ENCODE measurements around the gene GIT1. TPM values are rescaled to one million over a fixed set of nuclear protein-coding genes. Genes with fewer than 3 reads are reported as not detected.
A peak's percentile ranks its signal among the peaks of the same experiment; 100 is the strongest.

GIT1 gene
- total and polyA plus RNA-seq, 2 donors (not counting 3 experiments of a cell fraction or from before 2014, with no cell fraction given) = 75.5 to 92.5 TPM

DNA sequence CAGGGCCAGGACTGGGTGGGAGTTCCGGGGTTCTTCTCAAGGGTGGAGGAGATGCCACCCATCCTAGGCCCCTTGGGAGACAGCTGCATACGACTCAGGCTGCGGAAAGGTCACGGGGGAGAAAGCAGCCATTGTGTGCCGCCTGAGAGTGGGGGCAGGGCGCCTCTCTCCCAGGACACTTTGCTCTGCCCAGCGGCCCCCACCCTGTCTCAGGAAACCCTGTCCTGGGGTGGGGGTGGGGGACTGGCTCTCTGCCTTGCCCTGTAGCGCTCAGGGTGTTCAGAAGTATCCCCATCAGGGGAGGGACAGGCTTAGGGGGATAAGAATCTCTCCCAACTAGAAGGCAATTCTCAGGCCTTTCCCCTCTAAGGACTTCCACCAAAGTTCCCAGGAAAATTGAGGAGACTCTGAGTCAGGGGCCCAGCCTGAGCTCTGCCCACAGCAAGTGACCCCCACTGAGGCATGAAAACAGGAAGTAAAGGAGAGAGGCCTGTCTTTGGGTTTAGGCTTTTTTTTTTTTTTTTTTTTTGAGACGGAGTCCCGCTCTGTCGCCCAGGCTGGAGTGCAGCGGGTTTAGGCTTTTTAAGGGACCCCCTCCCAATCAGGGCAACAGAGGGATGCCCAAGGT is 4.9 kb downstream of the GIT1 start:
- POLR2A ChIA-PET = no interaction called here
- intact Hi-C loops (cut with micrococcal nuclease) = loop anchor here (5.0 kb wide), 1 partner anchor 192 kb away; the partner anchor contains the start of gene TAOK1

More for the DNA sequence above, 4.9 kb downstream of the GIT1 start:
- no peaks in the 10 kb centered on the region for H3K27me3 ChIP-seq (ENCODE audit: control insufficient read depth in 2 of 2, insufficient read depth in 2 of 2, low read length in 2 of 2)
- no peaks in the 10 kb centered on the region for H3K9me3 ChIP-seq (replicated peaks; ENCODE audit: control insufficient read depth, insufficient read depth, low read length)
- peaks cover 73% of the 10 kb centered on the region for H3K79me2 ChIP-seq (ENCODE audit: control insufficient read depth, insufficient read depth, low read length)
- FAIRE-seq (peak; percentile 76), DNase-seq (ENCODE audit: low read depth, low spot score) (no peak)
- BruUV-seq (replicated peaks) = TSS peak; percentile 16
- H3K4me3 ChIP-seq (replicated peaks in 1 of 3; ENCODE audit: insufficient read depth in 1 of 3, low read depth in 1 of 3, low read length in 3 of 3) = peak overlapping the region in 1 of 3 experiments; percentile 15
- H3K4me2 ChIP-seq (ENCODE audit: insufficient read depth, low read length) = peak overlapping the region; percentile 86
- peak overlapping the region; percentile 72 for H3K9ac ChIP-seq (replicated peaks; ENCODE audit: extremely low read depth, insufficient read depth, low read length)
- dilution Hi-C loops (cut with MboI; ENCODE audit: extremely low pct_ligation_motif_present, low sequenced_read_pairs) = no loop called here
- peaks cover 8 to 23% of the 10 kb centered on the region in 2 experiments for H3K36me3 ChIP-seq (ENCODE audit: control insufficient read depth in 2 of 2, extremely low read depth in 1 of 2, insufficient read depth in 2 of 2, low read length in 2 of 2)
- peak overlapping the region; percentile 96 for H3K27ac ChIP-seq (ENCODE audit: insufficient read depth, low read depth, low read length)
- CTCF ChIA-PET = interaction anchor here (0.7 to 1.6 kb wide), 3 partner anchors 14 to 243 kb away, joined by 3 to 6 read pairs (median 3); no protein-coding TSS in a partner anchor
- no peak for TF ChIP-seq POLR2A (IDR thresholded peaks at IDR 0.05; ENCODE audit: low read depth, low read length)
- no peak for TF ChIP-seq JUN (IDR thresholded peaks at IDR 0.05; ENCODE audit: borderline replicate concordance, insufficient read depth, insufficient read length, low read depth)
- TF ChIP-seq MYC (IDR thresholded peaks at IDR 0.05; ENCODE audit: low read depth, low read length) = no peak
- TF ChIP-seq EZH2 (IDR thresholded peaks at IDR 0.05; ENCODE audit: borderline replicate concordance, low read depth, low read length, severe bottlenecking) = no peak
- no peak for TF ChIP-seq GATA2 (IDR thresholded peaks at IDR 0.05; ENCODE audit: insufficient read depth, insufficient read length, low read depth, low read length)
- TF ChIP-seq, protein P1, sequence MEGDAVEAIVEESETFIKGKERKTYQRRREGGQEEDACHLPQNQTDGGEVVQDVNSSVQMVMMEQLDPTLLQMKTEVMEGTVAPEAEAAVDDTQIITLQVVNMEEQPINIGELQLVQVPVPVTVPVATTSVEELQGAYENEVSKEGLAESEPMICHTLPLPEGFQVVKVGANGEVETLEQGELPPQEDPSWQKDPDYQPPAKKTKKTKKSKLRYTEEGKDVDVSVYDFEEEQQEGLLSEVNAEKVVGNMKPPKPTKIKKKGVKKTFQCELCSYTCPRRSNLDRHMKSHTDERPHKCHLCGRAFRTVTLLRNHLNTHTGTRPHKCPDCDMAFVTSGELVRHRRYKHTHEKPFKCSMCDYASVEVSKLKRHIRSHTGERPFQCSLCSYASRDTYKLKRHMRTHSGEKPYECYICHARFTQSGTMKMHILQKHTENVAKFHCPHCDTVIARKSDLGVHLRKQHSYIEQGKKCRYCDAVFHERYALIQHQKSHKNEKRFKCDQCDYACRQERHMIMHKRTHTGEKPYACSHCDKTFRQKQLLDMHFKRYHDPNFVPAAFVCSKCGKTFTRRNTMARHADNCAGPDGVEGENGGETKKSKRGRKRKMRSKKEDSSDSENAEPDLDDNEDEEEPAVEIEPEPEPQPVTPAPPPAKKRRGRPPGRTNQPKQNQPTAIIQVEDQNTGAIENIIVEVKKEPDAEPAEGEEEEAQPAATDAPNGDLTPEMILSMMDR (IDR thresholded peaks at IDR 0.05; ENCODE audit: extremely low read depth in 1 of 2, insufficient read depth in 1 of 2, low read depth in 1 of 2, low read length in 2 of 2) = no peak
- TF ChIP-seq, protein P2, sequence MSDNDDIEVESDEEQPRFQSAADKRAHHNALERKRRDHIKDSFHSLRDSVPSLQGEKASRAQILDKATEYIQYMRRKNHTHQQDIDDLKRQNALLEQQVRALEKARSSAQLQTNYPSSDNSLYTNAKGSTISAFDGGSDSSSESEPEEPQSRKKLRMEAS (IDR thresholded peaks at IDR 0.05; ENCODE audit: insufficient read depth, insufficient read length) = no peak
- no peak for TF ChIP-seq POLR2AphosphoS5 (IDR thresholded peaks at IDR 0.05; ENCODE audit: insufficient read depth, low read depth, low read length)
- TF ChIP-seq FOS (IDR thresholded peaks at IDR 0.05; ENCODE audit: borderline replicate concordance, insufficient read depth, low read length) = no peak
- peaks cover 45% of the 10 kb centered on the region for H3K4me1 ChIP-seq (ENCODE audit: control insufficient read depth, extremely low read depth, insufficient read depth, low read length)
- H2AFZ ChIP-seq (ENCODE audit: low read depth, low read length) = no peak overlapping the region
- H3K9me1 ChIP-seq (replicated peaks; ENCODE audit: control insufficient read depth, extremely low read depth, insufficient read depth, low read length) = no peaks in the 10 kb centered on the region
- H4K20me1 ChIP-seq (replicated peaks; ENCODE audit: control insufficient read depth, extremely low read depth, insufficient read depth, low read length) = no peaks in the 10 kb centered on the region
